ENCODE results near the gene TREM2. TPM values are rescaled to one million over a fixed set of nuclear protein-coding genes. Genes with fewer than 3 reads are reported as not detected.

The TREM2 gene
- total RNA-seq, 1 experiment from 2014 or later = not detected

- Histone ChIP-seq H3K9me2 (replicated peaks; ENCODE audit: insufficient read depth, low read length) (no peaks in the 10 kb centered on the region), H3K4me1 (ENCODE audit: low read length) (peaks cover 2% of the 10 kb centered on the region)
- no peak for DNase-seq
Observed at GRCh38 chr6:41177695-41178094, 14.8 kb upstream of the TREM2 start.

GRCh38 chr6:41177287-41177686 lies 14.4 kb upstream of the TREM2 start:
- H3K79me2 ChIP-seq (ENCODE audit: low read length) = no peaks in the 10 kb centered on the region
- H3K9me2 ChIP-seq (replicated peaks; ENCODE audit: insufficient read depth, low read length) = no peaks in the 10 kb centered on the region
- no peak overlapping the region for H2AFZ ChIP-seq (ENCODE audit: low read length)
- no peaks in the 10 kb centered on the region; the same call in 1 of the 2 replicates for H4K20me1 ChIP-seq (ENCODE audit: insufficient read depth, low read depth, low read length)
- H3K4me1 ChIP-seq (ENCODE audit: low read length) = peaks cover under 1% of the 10 kb centered on the region; the same call in 1 of the 2 replicates
- no peaks in the 10 kb centered on the region for H3K9me3 ChIP-seq (ENCODE audit: low read length)
- H3K36me3 ChIP-seq (ENCODE audit: insufficient read depth, low read length) = no peaks in the 10 kb centered on the region
- no peak overlapping the region for H3K4me3 ChIP-seq (ENCODE audit: low read length)
- no peak overlapping the region for H3K9ac ChIP-seq (ENCODE audit: low read length)
- DNase-seq = no peak
- H3K27ac ChIP-seq (ENCODE audit: low read length) = no peak overlapping the region
- H3K27me3 ChIP-seq (ENCODE audit: low read length) = no peaks in the 10 kb centered on the region
- no peak overlapping the region for H3K4me2 ChIP-seq (ENCODE audit: low read depth, low read length, poor library complexity, severe bottlenecking)

More at GRCh38 chr6:41177695-41178094, 14.8 kb upstream of the TREM2 start:
- Histone ChIP-seq H3K4me2 (ENCODE audit: low read depth, low read length, poor library complexity, severe bottlenecking) (no peak overlapping the region), H3K27ac (ENCODE audit: low read length) (no peak overlapping the region), H3K36me3 (ENCODE audit: insufficient read depth, low read length) (no peaks in the 10 kb centered on the region), H3K27me3 (ENCODE audit: low read length) (no peaks in the 10 kb centered on the region), H2AFZ (ENCODE audit: low read length) (no peak overlapping the region), H3K9ac (ENCODE audit: low read length) (no peak overlapping the region), H3K4me3 (ENCODE audit: low read length) (no peak overlapping the region), H4K20me1 (ENCODE audit: insufficient read depth, low read depth, low read length) (no peaks in the 10 kb centered on the region; the same call in 1 of the 2 replicates), H3K79me2 (ENCODE audit: low read length) (no peaks in the 10 kb centered on the region), H3K9me3 (ENCODE audit: low read length) (no peaks in the 10 kb centered on the region)

DNA sequence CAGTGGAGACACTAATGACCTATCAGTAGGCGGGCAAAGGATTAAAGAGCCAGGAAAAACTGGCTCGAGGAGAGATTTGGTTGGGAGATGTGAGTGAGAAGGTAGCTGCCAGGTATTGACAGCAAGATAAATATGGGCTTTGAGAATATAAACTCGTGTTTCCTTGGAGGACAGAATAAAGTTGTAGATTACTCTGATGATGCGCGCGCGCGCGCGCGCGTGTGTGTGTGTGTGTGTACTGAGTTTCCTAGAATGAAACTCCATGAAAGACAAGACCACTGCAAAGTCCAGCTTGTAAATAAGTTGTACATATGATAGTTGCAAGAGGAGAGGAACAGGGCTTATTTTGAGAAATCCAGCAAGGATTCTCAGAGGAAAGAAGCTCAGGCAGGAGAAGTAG lies 13.3 kb upstream of the TREM2 start:
- Histone ChIP-seq H3K9ac (ENCODE audit: low read length) (no peak overlapping the region), H3K27ac (ENCODE audit: low read length) (no peak overlapping the region), H3K9me2 (replicated peaks; ENCODE audit: insufficient read depth, low read length) (no peaks in the 10 kb centered on the region), H3K4me1 (ENCODE audit: low read length) (no peaks in the 10 kb centered on the region), H3K9me3 (ENCODE audit: low read length) (no peaks in the 10 kb centered on the region), H2AFZ (ENCODE audit: low read length) (no peak overlapping the region), H3K36me3 (ENCODE audit: insufficient read depth, low read length) (no peaks in the 10 kb centered on the region), H3K4me3 (ENCODE audit: low read length) (no peak overlapping the region), H3K4me2 (ENCODE audit: low read depth, low read length, poor library complexity, severe bottlenecking) (no peak overlapping the region), H3K27me3 (ENCODE audit: low read length) (no peaks in the 10 kb centered on the region), H3K79me2 (ENCODE audit: low read length) (no peaks in the 10 kb centered on the region), H4K20me1 (ENCODE audit: insufficient read depth, low read depth, low read length) (no peaks in the 10 kb centered on the region; the same call in 1 of the 2 replicates)
- no peak for DNase-seq

GRCh38 chr6:41175084-41175483 lies 12.2 kb upstream of the TREM2 start:
- Histone ChIP-seq H3K4me2 (ENCODE audit: low read depth, low read length, poor library complexity, severe bottlenecking) (no peak overlapping the region), H3K36me3 (ENCODE audit: insufficient read depth, low read length) (no peaks in the 10 kb centered on the region), H3K4me1 (ENCODE audit: low read length) (no peaks in the 10 kb centered on the region), H2AFZ (ENCODE audit: low read length) (no peak overlapping the region), H3K27ac (ENCODE audit: low read length) (no peak overlapping the region), H3K9me3 (ENCODE audit: low read length) (no peaks in the 10 kb centered on the region), H3K9ac (ENCODE audit: low read length) (no peak overlapping the region), H3K9me2 (replicated peaks; ENCODE audit: insufficient read depth, low read length) (no peaks in the 10 kb centered on the region), H3K79me2 (ENCODE audit: low read length) (no peaks in the 10 kb centered on the region), H3K27me3 (ENCODE audit: low read length) (no peaks in the 10 kb centered on the region), H4K20me1 (ENCODE audit: insufficient read depth, low read depth, low read length) (no peaks in the 10 kb centered on the region; the same call in 1 of the 2 replicates), H3K4me3 (ENCODE audit: low read length) (no peak overlapping the region)
- no peak for DNase-seq

- Histone ChIP-seq H3K27me3 (ENCODE audit: low read length) (no peaks in the 10 kb centered on the region), H2AFZ (ENCODE audit: low read length) (no peak overlapping the region), H3K79me2 (ENCODE audit: low read length) (no peaks in the 10 kb centered on the region), H3K4me2 (ENCODE audit: low read depth, low read length, poor library complexity, severe bottlenecking) (no peak overlapping the region), H3K9me2 (replicated peaks; ENCODE audit: insufficient read depth, low read length) (no peaks in the 10 kb centered on the region), H3K4me1 (ENCODE audit: low read length) (no peaks in the 10 kb centered on the region), H4K20me1 (ENCODE audit: insufficient read depth, low read depth, low read length) (no peaks in the 10 kb centered on the region; the same call in 1 of the 2 replicates), H3K9me3 (ENCODE audit: low read length) (no peaks in the 10 kb centered on the region), H3K27ac (ENCODE audit: low read length) (no peak overlapping the region), H3K36me3 (ENCODE audit: insufficient read depth, low read length) (no peaks in the 10 kb centered on the region), H3K9ac (ENCODE audit: low read length) (no peak overlapping the region), H3K4me3 (ENCODE audit: low read length) (no peak overlapping the region)
- DNase-seq = peak; percentile 60
Observed at GRCh38 chr6:41174610-41175009, 11.7 kb upstream of the TREM2 start.

DNA sequence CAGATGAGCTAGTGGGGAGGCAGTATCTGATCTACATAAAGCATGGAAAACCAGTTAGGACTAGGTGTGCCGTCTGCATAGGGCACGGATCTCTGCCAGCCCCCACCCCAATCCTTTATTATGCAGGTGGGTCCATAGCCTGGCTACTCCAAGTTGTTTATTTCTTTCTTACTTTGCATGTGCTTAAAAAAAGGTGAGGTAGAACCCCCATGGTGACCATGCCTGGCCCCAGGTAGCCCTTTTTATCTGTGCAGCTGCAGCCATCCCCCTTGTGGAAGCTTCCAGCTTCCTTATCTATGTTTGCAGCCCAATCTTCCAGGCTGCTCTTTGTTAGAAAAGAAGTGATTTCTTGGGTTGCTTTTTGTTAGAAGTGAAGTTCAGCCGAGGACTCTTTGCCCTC lies 9.0 kb upstream of the TREM2 start:
- Histone ChIP-seq H3K9me2 (replicated peaks; ENCODE audit: insufficient read depth, low read length) (no peaks in the 10 kb centered on the region), H4K20me1 (ENCODE audit: insufficient read depth, low read depth, low read length) (no peaks in the 10 kb centered on the region; the same call in 1 of the 2 replicates), H3K4me1 (ENCODE audit: low read length) (no peaks in the 10 kb centered on the region), H3K27me3 (ENCODE audit: low read length) (no peaks in the 10 kb centered on the region), H3K36me3 (ENCODE audit: insufficient read depth, low read length) (no peaks in the 10 kb centered on the region), H3K79me2 (ENCODE audit: low read length) (no peaks in the 10 kb centered on the region), H3K4me3 (ENCODE audit: low read length) (no peak overlapping the region), H3K27ac (ENCODE audit: low read length) (no peak overlapping the region), H3K9me3 (ENCODE audit: low read length) (no peaks in the 10 kb centered on the region), H2AFZ (ENCODE audit: low read length) (no peak overlapping the region), H3K9ac (ENCODE audit: low read length) (no peak overlapping the region), H3K4me2 (ENCODE audit: low read depth, low read length, poor library complexity, severe bottlenecking) (no peak overlapping the region)
- DNase-seq = no peak

- Histone ChIP-seq H3K4me2 (ENCODE audit: low read depth, low read length, poor library complexity, severe bottlenecking) (no peak overlapping the region), H3K36me3 (ENCODE audit: insufficient read depth, low read length) (no peaks in the 10 kb centered on the region), H3K9me3 (ENCODE audit: low read length) (no peaks in the 10 kb centered on the region), H2AFZ (ENCODE audit: low read length) (no peak overlapping the region), H3K9ac (ENCODE audit: low read length) (no peak overlapping the region), H3K4me3 (ENCODE audit: low read length) (no peak overlapping the region), H4K20me1 (ENCODE audit: insufficient read depth, low read depth, low read length) (no peaks in the 10 kb centered on the region; the same call in 1 of the 2 replicates), H3K27ac (ENCODE audit: low read length) (no peak overlapping the region), H3K9me2 (replicated peaks; ENCODE audit: insufficient read depth, low read length) (no peaks in the 10 kb centered on the region), H3K79me2 (ENCODE audit: low read length) (no peaks in the 10 kb centered on the region), H3K27me3 (ENCODE audit: low read length) (no peaks in the 10 kb centered on the region), H3K4me1 (ENCODE audit: low read length) (no peaks in the 10 kb centered on the region)
- DNase-seq = no peak
Observed at GRCh38 chr6:41170547-41171160, 7.7 kb upstream of the TREM2 start.

DNA sequence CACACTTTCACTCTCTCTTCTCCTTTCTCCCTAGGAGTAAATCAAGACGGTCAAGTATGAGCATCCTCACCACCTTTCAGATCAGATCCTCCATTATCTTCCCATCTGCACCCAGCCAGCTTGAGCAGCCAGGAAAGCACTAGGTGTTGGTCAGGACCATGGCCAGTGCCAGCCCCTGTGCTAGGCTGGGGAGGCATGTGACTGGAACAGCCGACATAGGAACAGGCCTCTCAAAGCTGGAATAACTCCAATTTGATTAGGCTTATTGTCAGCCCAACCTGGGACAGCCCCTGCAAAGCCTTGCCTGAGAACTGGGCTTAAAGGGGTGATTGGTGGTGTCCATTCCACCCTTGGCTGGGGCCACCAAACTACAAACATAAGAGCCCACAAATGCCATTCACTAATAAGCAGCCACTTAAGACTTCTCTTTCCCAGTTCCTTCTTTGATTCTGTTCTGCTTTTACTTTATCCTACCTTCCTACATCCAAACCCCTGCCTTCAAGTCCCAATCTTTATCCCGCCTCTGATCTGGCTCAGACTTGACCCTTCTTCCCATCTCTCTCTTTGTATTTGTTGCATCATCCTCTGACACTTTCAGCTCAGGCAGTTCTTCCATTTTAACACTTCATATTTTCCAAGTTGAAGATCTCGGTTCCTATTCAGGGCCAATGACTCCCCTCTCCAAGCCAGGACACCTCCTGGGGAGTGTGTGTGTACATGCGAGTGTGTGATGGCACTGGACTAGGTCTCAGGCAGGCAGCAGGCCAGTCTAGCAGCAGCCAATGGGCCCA lies 4.5 kb upstream of the TREM2 start:
- H2AFZ ChIP-seq (ENCODE audit: low read length) = no peak overlapping the region
- no peak for DNase-seq
- no peaks in the 10 kb centered on the region for H3K4me1 ChIP-seq (ENCODE audit: low read length)
- no peak overlapping the region for H3K27ac ChIP-seq (ENCODE audit: low read length)
- H3K27me3 ChIP-seq (ENCODE audit: low read length) = no peaks in the 10 kb centered on the region
- no peak overlapping the region for H3K4me3 ChIP-seq (ENCODE audit: low read length)
- H3K36me3 ChIP-seq (ENCODE audit: insufficient read depth, low read length) = no peaks in the 10 kb centered on the region
- H3K9me2 ChIP-seq (replicated peaks; ENCODE audit: insufficient read depth, low read length) = no peaks in the 10 kb centered on the region
- H3K79me2 ChIP-seq (ENCODE audit: low read length) = no peaks in the 10 kb centered on the region
- no peak overlapping the region for H3K4me2 ChIP-seq (ENCODE audit: low read depth, low read length, poor library complexity, severe bottlenecking)
- no peak overlapping the region for H3K9ac ChIP-seq (ENCODE audit: low read length)
- H3K9me3 ChIP-seq (ENCODE audit: low read length) = no peaks in the 10 kb centered on the region
- H4K20me1 ChIP-seq (ENCODE audit: insufficient read depth, low read depth, low read length) = no peaks in the 10 kb centered on the region
